GM12878 (cell line): Measurements from ENCODE around the gene PDLIM5. TPM values are rescaled to one million over a fixed set of nuclear protein-coding genes. Genes with fewer than 3 reads are reported as not detected.

ENCODE experiments used
- ATAC-seq: fragments of 200-7000 bp; cut with Tn5 transposase; 3 replicates; pipeline ENCODE4 v1.9.1; 2020; ENCODE audit warnings: mild to moderate bottlenecking, moderate library complexity
- BruUV-seq: library from RNA; stranded (reverse); fragments of 400-500 nt; replicated peaks from 2 replicates; lab custom pipeline; 2021; lab: Mats Ljungman, UMichigan
- CTCF ChIA-PET: fragments of 300-600 bp; sonication (Branson Sonifier 250); formaldehyde crosslinking; extraction: SDS; loops from one replicate; lab custom pipeline; 2021; ENCODE audit warnings: inconsistent platforms; lab: Yijun Ruan, JAX
- POLR2A ChIA-PET: fragments of 350-600 bp; formaldehyde crosslinking; extraction: SDS; loops from one replicate; lab custom pipeline; 2021; ENCODE audit warnings: inconsistent platforms; lab: Charles Lee
- RAD21 ChIA-PET: fragments of 300-600 bp; sonication (Branson Sonifier 250); formaldehyde crosslinking; loops from one replicate; lab custom pipeline; 2023; ENCODE audit warnings: antibody characterized with exemption; ENCODE audit not compliant: unreplicated experiment; lab: Charles Lee
- SMC1A ChIA-PET: fragments of 300-600 bp; sonication (Branson Sonifier 250); formaldehyde crosslinking; loops from one replicate; lab custom pipeline; 2023; ENCODE audit not compliant: unreplicated experiment, uncharacterized antibody; lab: Charles Lee
- DNase-seq: peaks from one replicate; pipeline ENCODE4 v3.0.0-alpha.2; 2011; ENCODE audit warnings: low read depth, low spot score
- FAIRE-seq: peaks from 3 replicates; lab custom pipeline; 2011; peaks lifted over from hg19 to GRCh38; lab: Jason Lieb, UNC
- H2AFZ ChIP-seq: 2 replicates; pipeline ENCODE4 v1.6.0; 2011; ENCODE audit warnings: low read depth, low read length, control low read depth; ENCODE audit not compliant: control insufficient read depth
- H3K27ac ChIP-seq: 2 replicates; pipeline ENCODE4 v1.5.1; 2011; ENCODE audit warnings: control low read depth; ENCODE audit not compliant: control insufficient read depth, insufficient read depth
- H3K27me3 ChIP-seq, 2 experiments: replicated peaks in 1 of 2; 2 replicates each; pipeline versions ENCODE4 v1.6.0 to v1.6.1; 2011; ENCODE audit warnings: low read length in 1 of 2; ENCODE audit not compliant: control insufficient read depth in 2 of 2, insufficient read depth in 2 of 2
- H3K36me3 ChIP-seq, 2 experiments: 2 replicates each; pipeline ENCODE4 v1.5.1; 2011; ENCODE audit warnings: low read length in 1 of 2; ENCODE audit not compliant: control insufficient read depth in 2 of 2, insufficient read depth in 2 of 2
- H3K4me1 ChIP-seq: 2 replicates; pipeline ENCODE4 v1.6.1; 2011; ENCODE audit warnings: mild to moderate bottlenecking, low read length, moderate library complexity, mixed read lengths; ENCODE audit not compliant: control insufficient read depth, insufficient read depth
- H3K4me2 ChIP-seq: 2 replicates; pipeline ENCODE4 v1.6.0; 2011; ENCODE audit warnings: control low read depth; ENCODE audit not compliant: control insufficient read depth, insufficient read depth
- H3K4me3 ChIP-seq: fragments of 200-600 bp; sonication (generic); 2 replicates; pipeline ENCODE4 v1.5.1; 2016
- H3K79me2 ChIP-seq: 2 replicates; pipeline ENCODE4 v1.6.0; 2011; ENCODE audit warnings: low read length; ENCODE audit not compliant: control insufficient read depth, insufficient read depth
- H3K9ac ChIP-seq: 2 replicates; pipeline ENCODE4 v1.8.0; 2011; ENCODE audit warnings: low read length, control low read depth, mixed read lengths; ENCODE audit not compliant: control insufficient read depth, insufficient read depth
- H3K9me3 ChIP-seq: replicated peaks from 3 replicates; pipeline ENCODE4 v1.5.1; 2011; ENCODE audit warnings: mild to moderate bottlenecking, low read length; ENCODE audit not compliant: control insufficient read depth, insufficient read depth
- H4K20me1 ChIP-seq: 2 replicates; pipeline ENCODE4 v1.6.0; 2011; ENCODE audit not compliant: control insufficient read depth, insufficient read depth
- CBX3 ChIP-seq: fragments of 200-600 bp; sonication (generic); IDR thresholded peaks from 2 replicates; pipeline ENCODE4 v1.6.1; 2016; ENCODE audit warnings: low read depth, borderline replicate concordance
- EGR1 ChIP-seq, 2 experiments: IDR thresholded peaks; 1 replicate in 1 of 2; 2 replicates in 1 of 2; pipeline ENCODE4 v1.6.1; 2011 to 2012; ENCODE audit warnings: low read depth in 2 of 2, low read length in 2 of 2, borderline replicate concordance in 1 of 2, mild to moderate bottlenecking in 1 of 2, moderate library complexity in 1 of 2
- IRF4 ChIP-seq: IDR thresholded peaks from 2 replicates; pipeline ENCODE4 v1.6.1; 2011; ENCODE audit warnings: low read depth, low read length
- POU2F2 ChIP-seq: IDR thresholded peaks from 3 replicates; pipeline ENCODE4 v1.6.1; 2011; ENCODE audit warnings: low read depth, mild to moderate bottlenecking, low read length, borderline replicate concordance
- RAD51 ChIP-seq: fragments of 450-650 bp; IDR thresholded peaks from 2 replicates; pipeline ENCODE4 v1.6.1; 2016; ENCODE audit warnings: moderate library complexity, mild to moderate bottlenecking, inconsistent platforms
- RBBP5 ChIP-seq: fragments of 200-600 bp; sonication (generic); conservative IDR thresholded peaks from 2 replicates; pipeline ENCODE4 v1.6.1; 2016
- RELA ChIP-seq: fragments of 450-650 bp; IDR thresholded peaks from 2 replicates; pipeline ENCODE4 v1.8.0; 2014; ENCODE audit warnings: borderline replicate concordance; ENCODE audit not compliant: partially characterized antibody
- SUPT20H ChIP-seq: IDR thresholded peaks from 2 replicates; pipeline ENCODE4 v1.6.1; 2011; ENCODE audit warnings: low read depth, mild to moderate bottlenecking, low read length, moderate library complexity, borderline replicate concordance; ENCODE audit not compliant: control insufficient read depth
- TARDBP ChIP-seq: IDR thresholded peaks from 2 replicates; pipeline ENCODE4 v1.6.1; 2016; ENCODE audit warnings: borderline replicate concordance
- WRNIP1 ChIP-seq: IDR thresholded peaks from 2 replicates; pipeline ENCODE4 v1.6.1; 2011; ENCODE audit warnings: low read depth, low read length, improper control_type of control experiment, borderline replicate concordance
- ZNF207 ChIP-seq: fragments of 450-650 bp; IDR thresholded peaks from 2 replicates; pipeline ENCODE4 v1.6.1; 2014; ENCODE audit warnings: antibody characterized with exemption, mild to moderate bottlenecking, borderline replicate concordance
- WGBS: methylation state at CpG from one replicate; pipeline ENCODE4 v1.1.6; 2016; ENCODE audit warnings: low lambda C conversion rate; ENCODE audit not compliant: insufficient replicate concordance, insufficient coverage; ENCODE audit errors: missing lambda C conversion rate; 5-methylcytosine and 5-hydroxymethylcytosine counted together
- in situ Hi-C: fragments of 300-500 bp; cut with MboI; formaldehyde crosslinking; loops from 9 replicates; pipeline ENCODE4 v1.14.3; 2018; ENCODE audit warnings: mixed read lengths
- intact Hi-C: fragments of 100-400 bp; cut with micrococcal nuclease; formaldehyde crosslinking; loops from one replicate; pipeline ENCODE4 v1.14.2; 2022; ENCODE audit not compliant: unreplicated experiment
- polyA plus RNA-seq, 11 experiments: library from polyadenylated mRNA; depleted of rRNA in 4 of 11; unstranded in 6 of 11; stranded (reverse) in 5 of 11; fragments of >200 nt; fragmentation: Nextera tagmentation in 4 of 11; fragmentation: Illumina TruSeq in 1 of 11; extraction: Ambion mirVana in 4 of 11; extraction: Trizol in 1 of 11; gene quantifications; 1 replicate in 1 of 11; 2 replicates in 10 of 11; pipeline versions ENCODE4 v1.2.1 to v1.2.3, GENCODE V29; 2011 to 2016; ENCODE audit warnings: inconsistent platforms in 2 of 11, missing spikeins in 2 of 11, low read depth in 1 of 11
- total RNA-seq, 4 experiments: library from RNA; depleted of rRNA in 3 of 4; stranded (reverse); fragments of >200 nt in 3 of 4; fragmentation: Illumina TruSeq in 1 of 4; extraction: Trizol in 1 of 4; gene quantifications; 2 replicates each; pipeline versions ENCODE4 v1.2.1 to v1.2.3, GENCODE V29; 2013 to 2021
- TF ChIP-seq, protein P1 (sequence below): fragments of 450-650 bp; formaldehyde crosslinking; IDR thresholded peaks from 2 replicates; pipeline ENCODE4 v1.4.0; 2020; ENCODE audit warnings: mild to moderate bottlenecking, moderate library complexity
- TF ChIP-seq, protein P2 (sequence below): IDR thresholded peaks from 2 replicates; pipeline ENCODE4 v1.6.1; 2012; ENCODE audit warnings: low read depth, low read length, improper control_type of control experiment
- TF ChIP-seq, protein P3 (sequence below): fragments of 450-650 bp; IDR thresholded peaks from 2 replicates; pipeline ENCODE4 v1.6.1; 2017; ENCODE audit warnings: mild to moderate bottlenecking, moderate library complexity

Gene PDLIM5
- total and polyA plus RNA-seq, 10 of the 15 experiments (the other 5 are each of a cell fraction or from before 2014, with no cell fraction given), result 10.0 to 52.9 (median 20.7) TPM

DNA sequence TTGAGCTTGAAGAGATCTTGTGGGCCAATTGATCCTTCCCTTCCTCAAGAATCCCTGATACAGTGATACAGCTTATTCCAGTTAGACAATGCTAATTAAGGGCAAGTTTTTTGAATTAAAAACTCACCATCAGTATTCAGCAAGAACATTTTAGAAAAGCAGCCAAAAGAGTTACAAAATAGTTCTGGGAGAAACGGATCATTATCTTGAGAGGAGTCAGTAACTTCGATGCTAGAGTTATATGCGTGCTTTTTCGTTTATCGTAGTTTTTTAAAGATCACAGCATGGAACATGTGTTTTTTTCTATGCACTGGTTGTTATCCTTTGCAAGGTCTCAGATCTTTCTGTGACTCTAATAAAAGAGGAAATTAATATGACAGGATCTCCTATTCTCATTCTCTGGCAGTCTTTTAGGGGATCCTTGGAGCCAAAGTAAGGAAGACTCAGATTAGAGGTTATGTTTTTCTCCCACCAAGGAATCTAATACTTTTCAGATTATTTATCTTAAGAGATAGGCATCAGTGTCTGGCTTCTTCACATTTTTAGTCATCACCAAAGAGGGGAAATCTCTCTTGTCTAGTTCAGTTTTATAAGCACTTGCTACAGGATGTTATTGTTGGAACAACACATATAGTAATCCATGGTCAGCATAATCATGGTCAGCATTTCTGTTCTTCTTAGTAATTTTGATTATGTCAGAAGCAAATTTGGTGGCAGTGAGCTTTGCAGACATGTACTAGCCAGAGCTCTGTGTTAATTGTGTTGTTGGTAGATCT lies 109.7 kb downstream of the PDLIM5 start:
- H3K4me2 ChIP-seq, result no peak overlapping the region
- no peak overlapping the region for H3K9ac ChIP-seq
- DNase-seq (no peak), FAIRE-seq (no peak), ATAC-seq (peak; percentile 38; the same call in 1 of the 3 replicates)
- WGBS, result 97% methylated on average over 5 of the region's 5 CpGs
- no peak overlapping the region for H3K27ac ChIP-seq
- no peak overlapping the region for H2AFZ ChIP-seq
- ChIA-PET CTCF (interaction anchor here (1.1 to 1.7 kb wide), 2 partner anchors 18 to 154 kb away, joined by 3 to 4 read pairs; no protein-coding TSS in a partner anchor), POLR2A (interaction anchor here (1.2 kb wide), 1 partner anchor 23 kb away, joined by 3 read pairs; no protein-coding TSS in a partner anchor), RAD21 (interaction anchor here (0.9 to 1.7 kb wide), 2 partner anchors 109 to 154 kb away, joined by 3 to 4 read pairs; no protein-coding TSS in a partner anchor), SMC1A (interaction anchor here (1.4 to 2.6 kb wide), 5 partner anchors 11 to 42 kb away, joined by 3 to 13 read pairs (median 5); no protein-coding TSS in a partner anchor)
- H3K4me3 ChIP-seq, result no peak overlapping the region
- no peaks in the 10 kb centered on the region for H3K79me2 ChIP-seq
- H4K20me1 ChIP-seq, result no peaks in the 10 kb centered on the region
- in situ Hi-C loops, result no loop called here
- no peaks in the 10 kb centered on the region for H3K9me3 ChIP-seq
- no peaks in the 10 kb centered on the region for H3K27me3 ChIP-seq
- intact Hi-C loops, result no loop called here
- no peaks in the 10 kb centered on the region for H3K36me3 ChIP-seq
- H3K4me1 ChIP-seq, result no peaks in the 10 kb centered on the region
- BruUV-seq, result no TSS peak
- TF ChIP-seq ZNF207, result no peak
- TF ChIP-seq, protein P1, sequence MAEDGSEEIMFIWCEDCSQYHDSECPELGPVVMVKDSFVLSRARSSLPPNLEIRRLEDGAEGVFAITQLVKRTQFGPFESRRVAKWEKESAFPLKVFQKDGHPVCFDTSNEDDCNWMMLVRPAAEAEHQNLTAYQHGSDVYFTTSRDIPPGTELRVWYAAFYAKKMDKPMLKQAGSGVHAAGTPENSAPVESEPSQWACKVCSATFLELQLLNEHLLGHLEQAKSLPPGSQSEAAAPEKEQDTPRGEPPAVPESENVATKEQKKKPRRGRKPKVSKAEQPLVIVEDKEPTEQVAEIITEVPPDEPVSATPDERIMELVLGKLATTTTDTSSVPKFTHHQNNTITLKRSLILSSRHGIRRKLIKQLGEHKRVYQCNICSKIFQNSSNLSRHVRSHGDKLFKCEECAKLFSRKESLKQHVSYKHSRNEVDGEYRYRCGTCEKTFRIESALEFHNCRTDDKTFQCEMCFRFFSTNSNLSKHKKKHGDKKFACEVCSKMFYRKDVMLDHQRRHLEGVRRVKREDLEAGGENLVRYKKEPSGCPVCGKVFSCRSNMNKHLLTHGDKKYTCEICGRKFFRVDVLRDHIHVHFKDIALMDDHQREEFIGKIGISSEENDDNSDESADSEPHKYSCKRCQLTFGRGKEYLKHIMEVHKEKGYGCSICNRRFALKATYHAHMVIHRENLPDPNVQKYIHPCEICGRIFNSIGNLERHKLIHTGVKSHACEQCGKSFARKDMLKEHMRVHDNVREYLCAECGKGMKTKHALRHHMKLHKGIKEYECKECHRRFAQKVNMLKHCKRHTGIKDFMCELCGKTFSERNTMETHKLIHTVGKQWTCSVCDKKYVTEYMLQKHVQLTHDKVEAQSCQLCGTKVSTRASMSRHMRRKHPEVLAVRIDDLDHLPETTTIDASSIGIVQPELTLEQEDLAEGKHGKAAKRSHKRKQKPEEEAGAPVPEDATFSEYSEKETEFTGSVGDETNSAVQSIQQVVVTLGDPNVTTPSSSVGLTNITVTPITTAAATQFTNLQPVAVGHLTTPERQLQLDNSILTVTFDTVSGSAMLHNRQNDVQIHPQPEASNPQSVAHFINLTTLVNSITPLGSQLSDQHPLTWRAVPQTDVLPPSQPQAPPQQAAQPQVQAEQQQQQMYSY (CRISPR knock-in tag), result no peak
- TF ChIP-seq, protein P2, sequence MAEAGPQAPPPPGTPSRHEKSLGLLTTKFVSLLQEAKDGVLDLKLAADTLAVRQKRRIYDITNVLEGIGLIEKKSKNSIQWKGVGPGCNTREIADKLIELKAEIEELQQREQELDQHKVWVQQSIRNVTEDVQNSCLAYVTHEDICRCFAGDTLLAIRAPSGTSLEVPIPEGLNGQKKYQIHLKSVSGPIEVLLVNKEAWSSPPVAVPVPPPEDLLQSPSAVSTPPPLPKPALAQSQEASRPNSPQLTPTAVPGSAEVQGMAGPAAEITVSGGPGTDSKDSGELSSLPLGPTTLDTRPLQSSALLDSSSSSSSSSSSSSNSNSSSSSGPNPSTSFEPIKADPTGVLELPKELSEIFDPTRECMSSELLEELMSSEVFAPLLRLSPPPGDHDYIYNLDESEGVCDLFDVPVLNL, result no peak
- TF ChIP-seq WRNIP1, result no peak
- no peak for TF ChIP-seq TARDBP
- TF ChIP-seq POU2F2, result no peak
- TF ChIP-seq, protein P3, sequence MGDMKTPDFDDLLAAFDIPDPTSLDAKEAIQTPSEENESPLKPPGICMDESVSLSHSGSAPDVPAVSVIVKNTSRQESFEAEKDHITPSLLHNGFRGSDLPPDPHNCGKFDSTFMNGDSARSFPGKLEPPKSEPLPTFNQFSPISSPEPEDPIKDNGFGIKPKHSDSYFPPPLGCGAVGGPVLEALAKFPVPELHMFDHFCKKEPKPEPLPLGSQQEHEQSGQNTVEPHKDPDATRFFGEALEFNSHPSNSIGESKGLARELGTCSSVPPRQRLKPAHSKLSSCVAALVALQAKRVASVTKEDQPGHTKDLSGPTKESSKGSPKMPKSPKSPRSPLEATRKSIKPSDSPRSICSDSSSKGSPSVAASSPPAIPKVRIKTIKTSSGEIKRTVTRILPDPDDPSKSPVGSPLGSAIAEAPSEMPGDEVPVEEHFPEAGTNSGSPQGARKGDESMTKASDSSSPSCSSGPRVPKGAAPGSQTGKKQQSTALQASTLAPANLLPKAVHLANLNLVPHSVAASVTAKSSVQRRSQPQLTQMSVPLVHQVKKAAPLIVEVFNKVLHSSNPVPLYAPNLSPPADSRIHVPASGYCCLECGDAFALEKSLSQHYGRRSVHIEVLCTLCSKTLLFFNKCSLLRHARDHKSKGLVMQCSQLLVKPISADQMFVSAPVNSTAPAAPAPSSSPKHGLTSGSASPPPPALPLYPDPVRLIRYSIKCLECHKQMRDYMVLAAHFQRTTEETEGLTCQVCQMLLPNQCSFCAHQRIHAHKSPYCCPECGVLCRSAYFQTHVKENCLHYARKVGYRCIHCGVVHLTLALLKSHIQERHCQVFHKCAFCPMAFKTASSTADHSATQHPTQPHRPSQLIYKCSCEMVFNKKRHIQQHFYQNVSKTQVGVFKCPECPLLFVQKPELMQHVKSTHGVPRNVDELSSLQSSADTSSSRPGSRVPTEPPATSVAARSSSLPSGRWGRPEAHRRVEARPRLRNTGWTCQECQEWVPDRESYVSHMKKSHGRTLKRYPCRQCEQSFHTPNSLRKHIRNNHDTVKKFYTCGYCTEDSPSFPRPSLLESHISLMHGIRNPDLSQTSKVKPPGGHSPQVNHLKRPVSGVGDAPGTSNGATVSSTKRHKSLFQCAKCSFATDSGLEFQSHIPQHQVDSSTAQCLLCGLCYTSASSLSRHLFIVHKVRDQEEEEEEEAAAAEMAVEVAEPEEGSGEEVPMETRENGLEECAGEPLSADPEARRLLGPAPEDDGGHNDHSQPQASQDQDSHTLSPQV, result no peak
- TF ChIP-seq RELA, result no peak
- TF ChIP-seq RBBP5, result no peak
- no peak for TF ChIP-seq IRF4
- no peak for TF ChIP-seq CBX3
- TF ChIP-seq SUPT20H, result no peak
- TF ChIP-seq EGR1 (IDR thresholded peaks at IDR 0.05; ENCODE audit: borderline replicate concordance in 1 of 2, low read depth in 2 of 2, low read length in 2 of 2), result no peak
- no peak for TF ChIP-seq RAD51
